Pancreas (tissue), 10 donors: ENCODE measurements around the gene PTPRD. TPM values are rescaled to one million over a fixed set of nuclear protein-coding genes. Genes with fewer than 3 reads are reported as not detected.

Experiments used
- ATAC-seq, 4 donors: fragments of 200-7000 bp; cut with Tn5 transposase; one replicate each; pipeline versions ENCODE4 v1.8.0 to v1.9.1; 2020; ENCODE audit warnings: mild to moderate bottlenecking in 4 of 4, moderate library complexity in 4 of 4
- DNase-seq, 6 donors: peaks; one replicate each; pipeline ENCODE4 v3.0.0-alpha.2; 2020
- FAIRE-seq: peaks from 2 replicates; lab custom pipeline; 2012; peaks lifted over from hg19 to GRCh38; lab: Jason Lieb, UNC
- H3K27ac ChIP-seq, 4 donors: fragments of 200-600 bp; sonication (generic); 1 replicate in 3 of 4; 2 replicates in 1 of 4; pipeline versions ENCODE4 v1.5.0 to v1.8.0; 2020
- H3K27me3 ChIP-seq, 4 donors: fragments of 200-600 bp; one replicate each; pipeline ENCODE4 v1.8.0; 2021
- H3K36me3 ChIP-seq, 3 donors: fragments of 200-600 bp; sonication (generic) in 1 of 3; one replicate each; pipeline versions ENCODE4 v1.5.0 to v1.8.0; 2020 to 2021
- H3K4me1 ChIP-seq, 3 donors: fragments of 200-600 bp; one replicate each; pipeline ENCODE4 v1.8.0; 2021
- H3K4me3 ChIP-seq, 4 donors: fragments of 200-600 bp; sonication (generic) in 2 of 4; one replicate each; pipeline versions ENCODE4 v1.5.0 to v1.8.0; 2020 to 2021
- H3K9me3 ChIP-seq, 4 donors: fragments of 200-600 bp; one replicate each; pipeline ENCODE4 v1.8.0; 2021
- WGBS, 2 donors: extraction: QIAGEN DNeasy Blood & Tissue Kit; methylation state at CpG; one replicate each; pipeline ENCODE4 v1.1.7; 2013; 5-methylcytosine and 5-hydroxymethylcytosine counted together
- intact Hi-C, 3 donors: fragments of 100-400 bp; cut with DNase I; formaldehyde crosslinking; loops; one replicate each; pipeline versions ENCODE4 v1.11.1 to v1.14.2; 2022
- polyA plus RNA-seq, 2 donors: library from polyadenylated mRNA; stranded (reverse); fragments of 200-250 nt; gene quantifications; one replicate each; pipeline ENCODE4 v1.2.3, GENCODE V29; 2013
- total RNA-seq, 6 donors: library from RNA; stranded (reverse); fragmentation: NEBNext Ultra II Directional in 4 of 6; extraction: Animal tissue kit (Norgen Biotek cat#: 25700) in 4 of 6; gene quantifications; one replicate each; pipeline versions ENCODE4 v1.2.1 to v1.2.4, GENCODE V29; 2021 to 2023
- TF ChIP-seq, protein P1 (sequence below), 4 donors: fragments of 200-600 bp; sonication (generic) in 3 of 4; IDR thresholded peaks; one replicate each; pipeline versions ENCODE4 v1.5.0 to v1.8.0; 2021; ENCODE audit warnings: antibody characterized with exemption in 4 of 4
- donor health status: healthy with polysubstance abuse.
- donor health status: DM: no; HTN: no; CAD: no; lungs with moderate emphysema.
- donor health status: DM: no; HTN: no; CAD: no.
- donor health status: control.
- donor health status: control.
- donor health status: Bipolar disorder and iron deficiency.
- donor health status: DM: yes; HTN: yes; CAD: no.
- donor health status: DM: no; HTN: no; CAD: no.
- donor health status: DM: no; HTN: no; CAD: no.
- donor health status: DM: yes; HTN: yes; CAD: no.

The PTPRD gene
- total and polyA plus RNA-seq, 8 donors, result 2.1 to 21.7 (median 5.1) TPM

DNA sequence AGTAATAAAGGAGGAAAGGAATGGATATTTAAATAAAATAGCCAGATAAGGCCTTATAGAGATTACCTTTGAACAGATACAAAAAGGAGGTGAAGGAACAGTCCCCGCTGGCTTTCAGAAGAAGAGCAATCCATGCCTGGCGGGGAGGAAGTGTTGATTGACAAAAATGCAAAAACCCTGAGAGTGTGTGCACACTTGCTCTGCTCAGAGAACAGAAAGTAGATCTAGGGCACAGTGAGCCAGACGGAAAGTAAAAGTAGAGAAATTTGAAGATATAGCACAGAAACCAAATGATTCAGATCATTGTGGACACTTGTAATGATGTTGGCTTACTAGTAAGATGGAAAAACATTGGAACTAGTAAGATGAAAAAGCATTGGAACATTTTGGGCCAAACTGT, 720.6 kb downstream of the PTPRD start:
- WGBS, 2 donors, result 65 to 76% methylated on average over 3 of the region's 3 CpGs
- Histone ChIP-seq H3K9me3 (no peaks in the 10 kb centered on the region), H3K27me3 (no peaks in the 10 kb centered on the region), H3K27ac (no peak overlapping the region), H3K36me3 (no peaks in the 10 kb centered on the region), H3K4me3 (no peak overlapping the region), H3K4me1 (no peaks in the 10 kb centered on the region)
- TF ChIP-seq, protein P1, sequence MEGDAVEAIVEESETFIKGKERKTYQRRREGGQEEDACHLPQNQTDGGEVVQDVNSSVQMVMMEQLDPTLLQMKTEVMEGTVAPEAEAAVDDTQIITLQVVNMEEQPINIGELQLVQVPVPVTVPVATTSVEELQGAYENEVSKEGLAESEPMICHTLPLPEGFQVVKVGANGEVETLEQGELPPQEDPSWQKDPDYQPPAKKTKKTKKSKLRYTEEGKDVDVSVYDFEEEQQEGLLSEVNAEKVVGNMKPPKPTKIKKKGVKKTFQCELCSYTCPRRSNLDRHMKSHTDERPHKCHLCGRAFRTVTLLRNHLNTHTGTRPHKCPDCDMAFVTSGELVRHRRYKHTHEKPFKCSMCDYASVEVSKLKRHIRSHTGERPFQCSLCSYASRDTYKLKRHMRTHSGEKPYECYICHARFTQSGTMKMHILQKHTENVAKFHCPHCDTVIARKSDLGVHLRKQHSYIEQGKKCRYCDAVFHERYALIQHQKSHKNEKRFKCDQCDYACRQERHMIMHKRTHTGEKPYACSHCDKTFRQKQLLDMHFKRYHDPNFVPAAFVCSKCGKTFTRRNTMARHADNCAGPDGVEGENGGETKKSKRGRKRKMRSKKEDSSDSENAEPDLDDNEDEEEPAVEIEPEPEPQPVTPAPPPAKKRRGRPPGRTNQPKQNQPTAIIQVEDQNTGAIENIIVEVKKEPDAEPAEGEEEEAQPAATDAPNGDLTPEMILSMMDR (IDR thresholded peaks at IDR 0.05), result no peak
- no peak for FAIRE-seq
- DNase-seq, result no peak
- ATAC-seq, result no peak
- intact Hi-C loops, result no loop called here

DNA sequence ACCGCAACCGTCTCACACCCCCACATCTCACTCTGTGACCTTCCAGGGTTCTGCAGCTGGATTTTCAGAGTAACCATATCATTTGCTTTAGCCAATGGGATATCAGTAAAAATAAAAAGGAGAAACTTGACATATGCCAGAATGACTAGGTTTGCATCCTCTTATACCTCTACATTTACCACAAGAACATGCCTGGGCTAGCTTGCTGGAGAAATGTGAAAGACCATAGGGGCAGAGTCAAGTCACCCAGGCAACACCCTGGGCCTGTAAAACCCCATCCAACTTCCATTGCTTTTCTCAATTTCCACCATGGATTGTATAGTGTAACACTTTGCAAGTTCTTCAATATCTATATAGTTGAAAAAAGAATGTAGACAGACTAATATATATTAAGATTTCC, 731.1 kb downstream of the PTPRD start:
- ATAC-seq (no peak), DNase-seq (no peak), FAIRE-seq (no peak)
- Histone ChIP-seq H3K36me3 (no peaks in the 10 kb centered on the region), H3K27ac (no peak overlapping the region), H3K4me1 (no peaks in the 10 kb centered on the region), H3K27me3 (no peaks in the 10 kb centered on the region), H3K9me3 (no peaks in the 10 kb centered on the region), H3K4me3 (no peak overlapping the region)
- intact Hi-C loops, result no loop called here
- TF ChIP-seq, protein P1 (IDR thresholded peaks at IDR 0.05), result no peak
- 81 to 95% methylated on average over 2 of the region's 2 CpGs for WGBS, 2 donors

DNA sequence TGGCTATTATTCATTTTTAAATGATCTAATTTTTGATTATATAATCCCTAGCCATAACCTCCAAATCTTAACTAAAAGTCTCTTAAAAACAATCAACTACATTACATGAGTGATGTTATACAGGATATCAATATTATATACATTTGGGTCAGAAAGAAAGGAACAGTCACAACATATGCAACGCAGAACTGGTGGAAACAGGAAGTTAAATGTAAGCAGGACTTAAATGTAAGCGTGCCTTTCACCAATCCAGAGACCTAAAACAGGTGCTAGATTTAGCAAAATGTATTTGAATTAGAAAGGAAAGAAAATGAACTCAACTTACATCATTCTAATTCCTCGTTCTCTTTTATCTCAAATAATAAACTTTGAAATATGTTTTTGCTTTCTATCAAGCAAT, 738.5 kb downstream of the PTPRD start:
- no peaks in the 10 kb centered on the region for H3K36me3 ChIP-seq
- FAIRE-seq (no peak), DNase-seq (no peak), ATAC-seq (no peak)
- H3K4me1 ChIP-seq, result no peaks in the 10 kb centered on the region
- H3K9me3 ChIP-seq, result no peaks in the 10 kb centered on the region
- 43 to 53% methylated on average over 3 of the region's 3 CpGs for WGBS, 2 donors
- no peak overlapping the region for H3K27ac ChIP-seq
- TF ChIP-seq, protein P1 (IDR thresholded peaks at IDR 0.05), result no peak
- H3K27me3 ChIP-seq, result no peaks in the 10 kb centered on the region
- no peak overlapping the region for H3K4me3 ChIP-seq
- intact Hi-C loops, result no loop called here

DNA sequence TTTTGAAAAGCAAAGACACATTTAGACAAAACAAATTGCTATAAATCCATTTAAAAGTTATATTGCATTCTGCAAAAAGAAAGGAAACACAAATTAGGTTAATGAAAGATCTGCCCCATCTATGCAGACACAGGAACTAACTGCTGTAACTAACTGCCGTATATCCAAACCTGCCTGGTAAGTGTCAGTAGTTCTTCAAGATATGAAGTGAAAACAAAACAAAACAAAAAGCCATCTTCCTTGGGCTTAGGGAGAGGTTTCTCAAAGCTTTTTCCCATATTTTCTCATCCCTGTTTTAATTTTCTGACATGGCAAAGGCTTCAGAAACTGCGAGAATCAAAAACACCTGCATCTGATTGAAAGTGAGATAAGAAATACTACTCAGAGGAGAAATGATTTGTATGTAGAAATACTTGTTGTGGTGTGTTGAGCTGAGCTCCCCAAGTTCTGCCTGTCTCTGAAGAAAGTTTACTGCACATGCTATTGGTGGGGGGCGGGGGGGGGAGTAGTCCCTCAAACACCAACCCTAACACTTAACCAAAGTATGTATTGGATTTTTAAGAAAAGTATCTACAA, 750.5 kb downstream of the PTPRD start:
- DNase-seq (no peak), FAIRE-seq (no peak), ATAC-seq (no peak)
- H3K27me3 ChIP-seq, result peaks cover 0 to 3% (median 0%) of the 10 kb centered on the region in 4 donors
- no peaks in the 10 kb centered on the region for H3K9me3 ChIP-seq
- intact Hi-C loops, result no loop called here
- H3K4me3 ChIP-seq, result no peak overlapping the region
- H3K27ac ChIP-seq, result no peak overlapping the region
- 34 to 36% methylated on average over 3 of the region's 3 CpGs for WGBS, 2 donors
- no peaks in the 10 kb centered on the region for H3K4me1 ChIP-seq
- TF ChIP-seq, protein P1 (IDR thresholded peaks at IDR 0.05), result no peak
- no peaks in the 10 kb centered on the region for H3K36me3 ChIP-seq

DNA sequence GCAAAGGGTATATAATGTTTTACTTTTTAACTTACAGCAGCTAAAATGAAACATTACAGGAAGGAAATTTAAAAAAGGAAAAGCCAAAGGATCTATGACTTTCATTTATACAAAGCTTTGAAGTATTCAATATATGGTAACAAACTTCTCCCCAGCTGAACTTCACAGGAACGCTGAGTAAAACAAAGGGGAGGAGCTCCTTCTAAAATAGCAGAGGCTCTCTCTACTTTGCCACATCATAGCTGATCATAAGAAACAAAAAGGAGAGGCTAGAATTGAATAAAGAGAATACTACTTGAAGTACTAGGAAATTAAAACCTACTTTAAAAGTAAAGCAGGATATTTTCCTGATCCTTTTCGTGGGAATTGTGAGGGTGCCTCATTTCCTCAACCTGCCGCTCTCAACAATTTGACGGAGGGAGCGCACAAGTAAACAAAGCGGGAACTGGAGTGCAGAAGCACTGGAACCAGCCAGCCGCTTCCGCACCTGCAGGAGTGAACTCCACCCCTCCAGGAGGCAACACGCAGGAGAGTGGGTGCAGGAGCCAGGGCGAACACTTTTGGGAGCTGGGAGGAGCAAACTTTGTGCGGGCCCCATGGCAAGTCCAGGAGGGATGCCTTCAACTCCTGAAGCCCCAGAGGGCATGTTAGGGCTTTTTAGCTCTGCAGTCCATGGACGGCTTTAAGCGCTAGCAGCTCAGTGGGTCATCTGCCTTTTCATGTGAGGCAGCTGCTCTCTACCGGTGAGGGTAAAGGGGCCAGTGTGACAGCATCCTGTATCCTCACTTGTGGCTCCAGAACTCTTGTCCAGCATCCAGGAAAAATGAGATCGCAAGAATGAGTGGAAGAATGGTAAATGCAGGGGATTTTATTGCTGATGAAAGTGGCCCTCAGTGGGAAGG, 757.4 kb downstream of the PTPRD start:
- H3K9me3 ChIP-seq, result no peaks in the 10 kb centered on the region
- no peak overlapping the region for H3K27ac ChIP-seq
- no peaks in the 10 kb centered on the region for H3K27me3 ChIP-seq
- 62 to 72% methylated on average over 15 of the region's 15 CpGs for WGBS, 2 donors
- intact Hi-C loops, result no loop called here
- H3K36me3 ChIP-seq, result no peaks in the 10 kb centered on the region
- TF ChIP-seq, protein P1 (IDR thresholded peaks at IDR 0.05), result no peak
- no peaks in the 10 kb centered on the region for H3K4me1 ChIP-seq
- DNase-seq (peak in 2 of 6 donors; percentile 34 to 39), FAIRE-seq (no peak), ATAC-seq (no peak)
- no peak overlapping the region for H3K4me3 ChIP-seq
